ENCODE data around the gene DNMT3A. TPM values are rescaled to one million over a fixed set of nuclear protein-coding genes. Genes with fewer than 3 reads are reported as not detected.

Gene DNMT3A
- total and polyA plus RNA-seq, 2 donors (not counting 3 experiments of a cell fraction or from before 2014, with no cell fraction given): 23.3 to 71.7 TPM

- no TSS peak for BruUV-seq (replicated peaks)
- H3K4me3 ChIP-seq (replicated peaks in 1 of 3; ENCODE audit: insufficient read depth in 1 of 3, low read depth in 1 of 3, low read length in 3 of 3): no peak overlapping the region
- H3K9me3 ChIP-seq (replicated peaks; ENCODE audit: control insufficient read depth, insufficient read depth, low read length): no peaks in the 10 kb centered on the region
- no peaks in the 10 kb centered on the region for H3K36me3 ChIP-seq (ENCODE audit: control insufficient read depth in 2 of 2, extremely low read depth in 1 of 2, insufficient read depth in 2 of 2, low read length in 2 of 2)
- no peak overlapping the region for H3K9ac ChIP-seq (replicated peaks; ENCODE audit: extremely low read depth, insufficient read depth, low read length)
- FAIRE-seq (no peak), DNase-seq (ENCODE audit: low read depth, low spot score) (no peak)
- no peaks in the 10 kb centered on the region for H4K20me1 ChIP-seq (replicated peaks; ENCODE audit: control insufficient read depth, extremely low read depth, insufficient read depth, low read length)
- no peaks in the 10 kb centered on the region for H3K27me3 ChIP-seq (ENCODE audit: control insufficient read depth in 2 of 2, insufficient read depth in 2 of 2, low read length in 2 of 2)
- intact Hi-C loops (cut with micrococcal nuclease): no loop called here
- H3K4me1 ChIP-seq (ENCODE audit: control insufficient read depth, extremely low read depth, insufficient read depth, low read length): peaks cover 15% of the 10 kb centered on the region
- ChIA-PET CTCF (interaction anchor here (0.8 to 6.2 kb wide), 2 partner anchors 13 to 82 kb away, joined by 3 to 59 read pairs; no protein-coding TSS in a partner anchor), POLR2A (no interaction called here)
- no peaks in the 10 kb centered on the region for H3K9me1 ChIP-seq (replicated peaks; ENCODE audit: control insufficient read depth, extremely low read depth, insufficient read depth, low read length)
- H3K79me2 ChIP-seq (ENCODE audit: control insufficient read depth, insufficient read depth, low read length): no peaks in the 10 kb centered on the region
- no peak overlapping the region for H3K27ac ChIP-seq (ENCODE audit: insufficient read depth, low read depth, low read length)
- no peak overlapping the region for H2AFZ ChIP-seq (ENCODE audit: low read depth, low read length)
- dilution Hi-C loops (cut with MboI; ENCODE audit: extremely low pct_ligation_motif_present, low sequenced_read_pairs): no loop called here
- no peak overlapping the region for H3K4me2 ChIP-seq (ENCODE audit: insufficient read depth, low read length)
- TF ChIP-seq, protein P1, sequence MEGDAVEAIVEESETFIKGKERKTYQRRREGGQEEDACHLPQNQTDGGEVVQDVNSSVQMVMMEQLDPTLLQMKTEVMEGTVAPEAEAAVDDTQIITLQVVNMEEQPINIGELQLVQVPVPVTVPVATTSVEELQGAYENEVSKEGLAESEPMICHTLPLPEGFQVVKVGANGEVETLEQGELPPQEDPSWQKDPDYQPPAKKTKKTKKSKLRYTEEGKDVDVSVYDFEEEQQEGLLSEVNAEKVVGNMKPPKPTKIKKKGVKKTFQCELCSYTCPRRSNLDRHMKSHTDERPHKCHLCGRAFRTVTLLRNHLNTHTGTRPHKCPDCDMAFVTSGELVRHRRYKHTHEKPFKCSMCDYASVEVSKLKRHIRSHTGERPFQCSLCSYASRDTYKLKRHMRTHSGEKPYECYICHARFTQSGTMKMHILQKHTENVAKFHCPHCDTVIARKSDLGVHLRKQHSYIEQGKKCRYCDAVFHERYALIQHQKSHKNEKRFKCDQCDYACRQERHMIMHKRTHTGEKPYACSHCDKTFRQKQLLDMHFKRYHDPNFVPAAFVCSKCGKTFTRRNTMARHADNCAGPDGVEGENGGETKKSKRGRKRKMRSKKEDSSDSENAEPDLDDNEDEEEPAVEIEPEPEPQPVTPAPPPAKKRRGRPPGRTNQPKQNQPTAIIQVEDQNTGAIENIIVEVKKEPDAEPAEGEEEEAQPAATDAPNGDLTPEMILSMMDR (IDR thresholded peaks at IDR 0.05; ENCODE audit: extremely low read depth in 1 of 2, insufficient read depth in 1 of 2, low read depth in 1 of 2, low read length in 2 of 2): no peak
- TF ChIP-seq POLR2AphosphoS5 (IDR thresholded peaks at IDR 0.05; ENCODE audit: insufficient read depth, low read depth, low read length) (no peak), MYC (IDR thresholded peaks at IDR 0.05; ENCODE audit: low read depth, low read length) (no peak), GATA2 (IDR thresholded peaks at IDR 0.05; ENCODE audit: insufficient read depth, insufficient read length, low read depth, low read length) (no peak), EZH2 (IDR thresholded peaks at IDR 0.05; ENCODE audit: borderline replicate concordance, low read depth, low read length, severe bottlenecking) (no peak), JUN (IDR thresholded peaks at IDR 0.05; ENCODE audit: borderline replicate concordance, insufficient read depth, insufficient read length, low read depth) (no peak)
Observed at GRCh38 chr2:25280051-25280687, 61.6 kb downstream of the DNMT3A start.
